ENCODE results near the gene PSG7.
"Not testable (repeated sequence)": the region's sequence is repeated elsewhere in the genome, so short reads cannot be mapped to it uniquely, and the experiment has no call there.

Gene PSG7

DNA sequence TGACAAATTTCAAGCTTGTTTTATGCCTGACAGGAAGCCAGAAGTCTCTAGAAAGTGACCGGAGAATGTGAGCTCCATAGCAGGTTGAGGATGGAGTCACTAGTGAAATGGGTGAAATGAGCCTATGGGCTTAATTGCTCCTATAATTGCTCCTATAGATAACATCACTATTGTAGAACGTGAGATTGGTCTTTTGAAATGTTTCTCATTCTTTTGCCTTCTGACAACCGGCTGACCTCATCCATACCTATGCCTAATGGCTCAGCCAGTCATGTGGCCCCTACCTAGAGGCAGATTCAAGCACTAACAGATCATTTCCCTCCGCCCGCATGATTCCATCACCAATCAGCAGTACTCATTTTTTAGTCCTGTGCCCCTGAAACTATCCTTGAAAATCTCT, 23.5 kb downstream of the PSG7 start:
- DNase-seq: not testable (repeated sequence)

DNA sequence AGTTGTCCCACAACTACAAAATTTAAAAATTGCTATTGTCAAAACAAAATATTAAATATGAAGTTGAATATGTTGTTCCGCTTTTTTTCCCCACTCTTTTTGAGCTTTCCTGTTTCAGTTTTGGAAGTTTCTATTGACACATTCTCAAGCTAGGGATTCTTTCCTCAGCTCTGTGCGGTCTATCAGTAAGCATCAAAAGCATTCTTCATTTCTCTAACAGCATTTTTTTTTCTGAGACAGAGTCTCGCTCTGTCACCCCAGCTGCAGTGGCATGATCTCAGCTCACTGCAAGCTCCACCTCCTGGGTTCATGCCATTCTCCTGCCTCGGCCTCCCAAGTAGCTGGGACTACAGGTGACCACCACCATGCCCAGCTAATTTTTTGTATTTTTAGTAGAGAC, 24.1 kb downstream of the PSG7 start:
- not testable (repeated sequence) for DNase-seq

DNA sequence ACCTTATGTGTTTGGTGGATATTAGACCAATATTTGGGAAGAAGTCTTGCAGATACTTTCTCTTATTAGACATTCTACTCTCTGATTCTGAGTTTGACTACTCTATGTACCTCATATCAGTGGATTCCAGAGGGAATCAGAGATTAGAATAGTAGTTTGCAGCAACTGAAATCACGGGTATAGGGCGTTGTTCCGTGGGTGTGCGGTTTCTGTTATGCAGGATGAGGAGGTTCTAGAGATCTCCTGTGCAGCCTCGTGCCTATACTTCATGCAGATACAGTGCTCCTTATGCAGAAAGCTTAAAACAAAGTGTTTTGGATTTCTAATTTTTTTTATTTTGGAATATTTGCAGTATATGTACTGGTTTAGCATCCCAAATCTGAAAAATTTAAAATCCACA, 25.3 kb downstream of the PSG7 start:
- DNase-seq: not testable (repeated sequence)

DNA sequence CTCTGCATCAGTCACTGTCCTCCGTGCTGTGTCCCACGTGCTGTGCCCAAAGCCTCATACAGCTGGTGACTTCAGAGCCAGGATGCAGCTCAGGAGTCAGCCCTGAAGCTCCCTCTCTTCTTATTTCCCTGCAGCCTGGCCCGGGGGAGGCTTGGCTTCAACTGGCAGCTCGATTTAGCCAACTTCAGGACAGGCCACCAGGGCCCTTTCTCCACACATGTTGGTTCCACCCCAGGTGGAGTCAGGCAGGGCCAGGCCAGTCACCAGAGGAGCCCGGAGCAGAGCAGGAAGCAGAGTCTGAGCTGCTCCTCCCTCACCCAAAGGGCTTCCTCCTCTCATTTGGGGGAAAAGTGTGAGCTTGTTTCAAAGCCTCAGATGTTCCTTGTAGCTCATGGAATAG, 30.8 kb downstream of the PSG7 start:
- DNase-seq: not testable (repeated sequence)

DNA sequence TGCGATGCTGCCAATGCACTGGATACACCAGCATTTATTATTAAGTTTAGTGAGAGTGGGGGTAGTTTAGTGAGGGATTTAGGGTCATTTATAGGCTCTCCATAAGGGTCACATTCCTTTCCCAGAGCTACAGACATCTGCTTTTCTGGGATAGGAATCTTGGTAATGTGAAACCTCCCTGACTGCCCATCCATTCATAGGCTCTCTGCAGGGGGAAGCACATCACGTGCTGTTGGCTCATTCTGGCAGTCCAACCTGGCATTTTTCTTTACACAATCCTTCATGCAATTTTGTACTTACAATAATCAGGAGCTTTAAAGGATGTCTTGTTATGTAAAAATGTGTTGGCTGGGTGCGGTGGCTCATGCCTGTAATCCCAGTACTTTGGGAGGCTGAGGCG, 36.4 kb downstream of the PSG7 start:
- DNase-seq: not testable (repeated sequence)

DNA sequence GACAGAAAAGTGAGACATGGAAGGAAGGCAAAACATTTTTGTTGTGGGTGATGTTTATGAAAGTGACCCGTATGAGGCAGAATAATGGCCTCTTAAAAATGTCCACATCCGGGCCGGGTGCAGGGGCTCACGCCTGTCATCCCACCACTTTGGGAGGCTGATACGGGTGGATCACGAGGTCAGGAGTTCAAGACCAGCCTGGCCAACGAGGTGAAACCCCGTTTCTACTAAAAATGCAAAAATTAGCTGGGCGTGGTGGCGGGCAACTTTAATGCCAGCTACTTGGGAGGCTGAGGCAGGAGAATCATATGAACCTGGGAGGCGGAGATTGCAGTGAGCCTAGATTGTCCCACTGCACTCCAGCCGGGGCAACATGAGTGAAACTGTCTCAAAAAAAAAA, 37.3 kb downstream of the PSG7 start:
- DNase-seq: not testable (repeated sequence)

DNA sequence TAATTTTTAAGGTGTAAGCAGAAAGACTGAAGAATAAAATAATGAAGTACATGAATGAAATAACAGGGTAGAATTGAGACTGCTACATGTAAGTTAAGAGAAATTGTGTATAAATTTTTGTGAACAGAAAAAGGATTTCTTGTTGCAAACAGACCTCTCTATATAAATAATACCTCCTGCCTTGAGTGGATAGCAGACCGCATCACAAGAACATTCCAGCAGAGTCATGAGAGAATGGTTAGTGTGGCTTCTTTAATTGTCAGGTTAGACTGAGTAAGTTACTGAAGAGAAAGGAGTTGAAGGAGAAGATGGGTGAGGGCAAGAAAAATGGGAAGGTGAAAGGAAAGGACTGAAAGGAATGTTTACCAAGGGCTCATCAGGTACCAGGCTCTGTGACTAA, 37.9 kb downstream of the PSG7 start:
- not testable (repeated sequence) for DNase-seq

DNA sequence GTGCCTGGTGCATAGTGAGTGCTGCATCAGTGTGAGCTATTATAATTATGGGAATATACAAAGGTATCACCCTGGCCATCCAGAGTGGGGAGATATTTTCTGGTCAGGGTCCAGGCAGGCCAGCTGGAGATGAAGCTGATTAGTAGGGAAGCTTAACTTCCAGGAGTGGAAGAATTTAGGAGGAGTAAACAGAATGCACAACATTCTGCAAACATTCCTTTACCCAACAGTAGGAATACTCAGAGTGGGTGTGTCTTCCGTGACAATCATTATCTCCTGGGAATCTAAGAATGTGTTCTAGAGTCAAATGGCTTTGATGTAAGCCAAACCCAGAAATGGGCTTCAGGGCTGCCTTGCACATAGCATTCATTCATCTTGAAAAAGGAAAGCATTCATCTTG, 38.4 kb downstream of the PSG7 start:
- DNase-seq: not testable (repeated sequence)

DNA sequence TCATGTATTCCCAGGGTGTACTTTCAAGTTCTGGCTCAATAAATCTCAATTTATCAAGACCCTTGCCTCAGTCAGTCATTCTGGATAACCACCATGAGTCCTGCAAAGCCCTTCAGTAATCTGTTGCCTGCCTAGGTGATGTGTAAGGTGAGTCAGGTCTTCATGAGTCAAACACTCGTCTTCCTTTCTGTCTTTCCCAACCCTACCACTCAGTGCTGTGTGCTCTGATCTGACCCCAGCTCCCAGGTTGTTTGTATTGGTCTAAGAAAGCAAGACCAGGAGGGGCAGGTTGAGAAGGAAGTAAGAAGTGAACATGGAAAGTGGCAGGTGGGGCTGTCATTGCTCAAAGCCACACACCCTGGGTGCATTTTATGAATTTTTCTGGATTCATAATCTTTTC, 39.3 kb downstream of the PSG7 start:
- DNase-seq: not testable (repeated sequence)

DNA sequence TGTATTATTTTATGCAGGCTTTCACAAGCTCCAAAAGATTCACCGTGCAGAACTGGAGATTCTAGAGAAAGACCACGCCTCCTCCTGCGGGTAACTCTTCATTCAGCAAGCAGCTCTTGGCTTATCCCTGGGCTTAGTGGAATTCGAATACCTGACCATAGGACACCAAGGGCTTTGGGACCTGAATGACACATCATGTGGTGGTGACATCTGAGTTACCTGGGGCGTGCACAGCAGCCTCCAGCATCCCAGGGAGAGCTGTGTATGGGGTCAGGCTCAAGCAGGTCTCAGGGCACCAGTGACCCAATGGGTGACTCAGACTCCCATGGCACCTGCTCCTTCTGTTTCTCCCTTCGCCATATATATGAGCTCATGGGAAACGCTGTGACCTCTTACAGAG, 46.6 kb downstream of the PSG7 start:
- not testable (repeated sequence) for DNase-seq

DNA sequence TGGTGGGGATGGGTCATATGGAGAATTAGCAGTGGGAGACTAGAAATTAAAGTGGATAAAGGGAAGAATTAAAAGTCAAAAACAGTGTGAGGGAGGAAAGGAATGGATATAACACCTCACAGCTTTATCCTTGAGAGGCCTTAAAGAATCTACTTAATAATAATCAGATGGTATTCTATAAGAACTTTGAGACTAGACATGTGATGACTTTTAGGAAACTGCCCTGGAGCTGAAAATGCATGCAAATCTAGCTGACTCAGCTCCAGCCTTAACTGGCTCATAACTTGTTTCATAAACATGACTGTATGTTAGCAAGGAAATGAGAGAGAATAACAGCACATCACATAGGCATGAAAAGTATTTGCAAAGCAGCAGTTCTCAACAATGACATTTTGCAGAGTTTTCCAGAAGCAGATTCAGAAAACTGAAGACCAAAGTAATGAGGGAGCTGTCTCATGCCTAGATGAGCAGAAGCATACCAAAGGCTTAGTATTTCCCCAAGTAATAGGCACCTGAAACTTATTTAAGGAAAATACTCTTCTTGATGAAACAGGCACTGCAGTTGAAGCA, 49.0 kb downstream of the PSG7 start:
- DNase-seq: not testable (repeated sequence)

DNA sequence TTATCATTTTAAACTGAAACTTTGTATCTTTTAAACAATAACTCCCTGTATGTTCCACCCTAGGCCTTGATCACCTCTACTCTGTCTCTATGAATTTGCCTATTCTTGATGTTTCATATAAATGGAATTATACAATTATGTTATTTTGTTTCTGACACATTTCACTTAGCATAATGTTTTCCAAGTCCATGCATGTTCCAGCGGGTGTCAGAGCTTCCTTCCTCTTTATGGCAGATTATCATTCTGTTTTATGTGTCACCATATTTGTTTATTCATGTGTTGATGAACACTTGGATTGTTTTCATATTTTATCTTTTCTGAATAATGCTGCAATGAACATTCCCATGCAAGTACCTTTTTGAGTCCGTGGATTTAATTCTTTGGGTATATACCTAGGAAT, 54.3 kb downstream of the PSG7 start:
- DNase-seq: not testable (repeated sequence)

DNA sequence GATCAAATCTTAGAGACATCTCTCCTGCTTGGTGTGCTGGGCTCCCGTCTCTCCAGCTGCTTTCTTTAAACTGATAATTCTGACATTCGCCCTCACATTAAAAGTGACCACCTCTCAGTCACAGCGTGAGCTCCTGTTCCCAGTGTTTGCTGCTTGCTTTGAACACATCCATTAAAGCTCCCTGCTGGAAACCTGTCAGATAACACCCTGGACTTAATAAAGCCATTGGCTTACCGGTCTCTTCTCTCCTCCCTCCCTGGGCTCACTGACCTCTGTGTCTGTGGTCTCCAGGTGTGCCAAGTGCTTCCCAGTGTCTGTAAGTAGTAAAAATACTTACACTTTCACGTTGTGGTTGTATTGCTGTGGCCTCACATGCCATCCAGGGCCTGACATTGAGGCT, 55.0 kb downstream of the PSG7 start:
- DNase-seq: not testable (repeated sequence)

DNA sequence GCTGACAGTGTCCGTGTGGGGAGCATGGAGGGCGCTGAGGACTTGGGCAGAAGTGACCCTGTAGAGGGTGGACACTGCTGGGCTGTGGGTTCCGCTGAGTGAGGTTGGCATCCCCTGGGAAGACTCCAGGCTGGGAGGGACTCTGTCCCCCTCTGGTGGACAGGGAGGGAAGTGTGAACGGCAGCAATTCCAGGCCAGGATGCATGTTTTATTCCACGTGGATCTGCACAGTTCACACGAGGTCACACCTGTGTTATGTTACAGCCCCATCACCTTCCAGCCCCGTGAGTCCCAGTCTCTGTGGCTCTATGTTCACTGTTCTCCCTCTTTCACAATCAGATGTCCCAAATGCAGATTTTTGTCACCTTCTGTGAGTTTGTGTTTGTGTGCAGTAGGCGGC, 55.7 kb downstream of the PSG7 start:
- DNase-seq: not testable (repeated sequence)

DNA sequence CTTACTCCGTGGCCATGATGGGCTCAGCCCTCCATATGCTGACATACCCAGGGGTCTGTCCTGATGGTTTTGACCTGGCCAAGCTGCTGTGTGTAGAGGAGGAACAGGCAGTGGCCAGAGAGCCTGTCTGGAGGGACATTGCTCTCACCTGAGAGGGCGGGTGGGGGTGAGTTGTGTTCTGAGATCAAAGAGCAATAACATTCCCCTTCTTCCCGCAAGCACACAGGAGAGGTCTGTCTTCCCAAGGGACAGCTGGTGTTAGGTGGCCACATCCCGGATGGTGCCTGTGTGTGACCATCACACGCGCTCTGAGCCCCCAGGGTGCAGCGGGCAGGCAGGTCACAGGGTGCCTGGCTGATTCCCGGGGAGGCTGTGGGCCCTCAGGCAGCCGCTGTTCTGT, 56.4 kb downstream of the PSG7 start:
- DNase-seq: not testable (repeated sequence)

DNA sequence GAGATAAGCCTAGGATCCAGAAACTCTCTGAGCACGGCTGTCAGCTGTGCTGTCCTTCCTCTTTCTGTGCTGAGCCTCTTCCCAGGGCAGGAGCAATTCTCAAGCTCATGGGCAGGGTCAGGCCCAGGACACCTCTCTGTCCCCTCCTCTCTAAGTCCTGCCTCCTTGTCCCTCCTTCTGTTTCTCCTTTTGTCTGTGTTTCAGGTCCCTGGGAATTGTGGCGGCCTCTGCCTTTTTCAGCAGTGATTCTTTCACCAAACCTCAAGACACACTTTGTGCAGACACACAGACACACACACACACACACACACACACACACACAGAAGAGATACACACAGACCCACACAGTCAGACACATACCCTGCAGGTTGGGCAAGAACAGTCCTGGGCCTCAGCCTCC, 57.4 kb downstream of the PSG7 start, which contains the start of gene PSG1:
Gene PSG1 (minus strand): TSS at position 101 of the 400 bp plus-strand sequence. CDS start 132 bp downstream, outside the sequence.
- no peak for DNase-seq

DNA sequence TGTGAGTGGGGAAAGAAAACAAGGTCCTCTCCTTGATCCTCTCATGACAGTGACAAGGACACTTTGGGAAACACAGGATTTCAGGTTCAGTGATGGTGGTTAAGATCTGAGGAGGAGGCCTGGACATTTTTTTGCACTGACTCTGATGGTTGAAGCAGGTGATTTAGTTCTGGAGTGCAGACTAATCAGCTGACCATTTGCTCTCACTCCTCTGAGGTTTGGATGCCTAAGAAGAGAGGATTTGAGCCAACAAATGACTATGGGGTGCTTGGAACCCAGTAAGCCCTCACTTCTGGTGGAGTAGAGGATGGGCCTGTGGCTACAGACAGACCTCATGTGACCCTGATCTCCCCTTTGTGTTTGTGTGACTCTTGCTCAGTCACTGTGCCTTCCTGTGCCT, 60.4 kb downstream of the PSG7 start:
- not testable (repeated sequence) for DNase-seq

DNA sequence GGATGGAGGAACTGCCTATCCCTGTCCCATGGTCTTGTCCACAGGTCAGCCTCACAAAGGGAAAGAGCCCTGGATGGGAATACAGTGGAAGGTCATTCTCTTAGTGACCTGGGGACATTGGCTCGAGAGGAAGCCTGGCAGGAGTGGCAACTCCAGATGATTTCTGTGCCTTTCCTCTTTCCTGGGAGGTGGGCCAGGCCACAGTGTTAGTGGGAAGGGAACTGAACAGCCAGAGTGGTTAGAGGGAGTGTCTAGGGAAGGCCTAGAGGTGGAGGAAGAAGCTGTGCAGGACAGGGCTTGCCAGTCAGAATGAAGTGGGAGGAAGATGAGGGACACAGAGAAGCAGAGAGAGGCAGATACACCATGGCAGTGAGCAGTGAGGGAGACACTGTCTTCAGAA, 61.1 kb downstream of the PSG7 start:
- not testable (repeated sequence) for DNase-seq

DNA sequence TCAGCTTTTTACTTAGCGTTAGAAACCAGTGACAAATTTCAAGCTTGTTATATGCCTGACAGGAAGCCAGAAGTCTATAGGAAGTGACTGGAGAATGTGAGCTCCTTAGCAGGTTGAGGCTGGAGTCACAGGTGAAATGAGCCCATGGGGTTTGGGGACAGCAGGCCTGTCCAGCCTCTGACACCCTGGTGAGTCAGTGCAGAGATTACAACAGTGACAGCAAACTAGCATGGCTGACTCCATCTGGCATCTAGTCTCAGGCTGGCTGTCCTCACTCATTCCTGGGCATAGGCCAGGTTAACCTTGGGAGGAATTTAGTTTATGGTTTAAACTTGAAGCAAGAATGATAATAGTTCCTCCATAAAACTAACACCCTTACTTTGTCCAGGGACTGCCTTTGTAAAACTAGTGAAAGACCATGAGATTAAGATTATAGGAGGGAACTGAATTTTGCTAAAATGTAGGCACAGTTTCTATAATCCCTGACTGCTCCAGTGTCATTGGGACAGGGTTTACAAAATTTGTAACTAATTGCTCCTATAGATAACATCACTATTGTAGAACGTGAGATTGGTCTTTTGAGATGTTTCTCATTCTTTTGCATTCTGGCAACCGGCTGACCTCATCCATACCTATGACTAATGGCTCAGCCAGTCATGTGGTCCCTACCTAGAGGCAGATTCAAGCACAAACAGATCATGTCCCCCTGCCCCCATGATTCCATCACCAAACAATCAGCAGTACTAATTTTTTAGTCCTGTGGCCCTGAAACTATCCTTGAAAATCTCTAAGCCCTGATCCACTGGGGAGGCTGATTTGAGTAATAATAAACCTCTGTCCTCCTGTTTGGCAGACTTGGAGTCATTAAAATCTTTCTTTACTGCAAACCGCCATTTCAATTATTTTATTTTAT, 61.9 kb downstream of the PSG7 start:
- not testable (repeated sequence) for DNase-seq

DNA sequence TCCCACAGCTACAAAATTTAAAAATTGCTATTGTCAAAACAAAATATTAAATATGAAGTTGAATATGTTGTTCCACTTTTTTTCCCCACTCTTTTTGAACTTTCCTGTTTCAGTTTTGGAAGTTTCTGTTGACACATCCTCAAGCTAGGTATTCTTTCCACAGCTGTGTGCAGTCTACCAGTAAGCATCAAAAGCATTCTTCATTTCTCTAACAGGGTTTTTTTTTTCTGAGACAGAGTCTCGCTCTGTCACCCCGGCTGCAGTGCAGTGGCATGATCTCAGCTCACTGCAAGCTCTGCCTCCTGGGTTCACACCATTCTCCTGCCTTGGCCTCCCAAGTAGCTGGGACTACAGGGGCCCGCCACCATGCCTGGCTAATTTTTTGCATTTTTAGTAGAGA, 62.9 kb downstream of the PSG7 start:
- not testable (repeated sequence) for DNase-seq
